IPS-NIHi7 (cell line): Measurements from ENCODE around the gene GYPC.
A peak's percentile ranks its signal among the peaks of the same experiment; 100 is the strongest.
"Not testable (repeated sequence)": the region's sequence is repeated elsewhere in the genome, so short reads cannot be mapped to it uniquely, and the experiment has no call there.

Experiments used
- DNase-seq: peaks from one replicate; pipeline ENCODE4 v3.0.0; 2012; ENCODE audit warnings: mixed read lengths; ENCODE audit errors: extremely low spot score

Gene GYPC

DNA sequence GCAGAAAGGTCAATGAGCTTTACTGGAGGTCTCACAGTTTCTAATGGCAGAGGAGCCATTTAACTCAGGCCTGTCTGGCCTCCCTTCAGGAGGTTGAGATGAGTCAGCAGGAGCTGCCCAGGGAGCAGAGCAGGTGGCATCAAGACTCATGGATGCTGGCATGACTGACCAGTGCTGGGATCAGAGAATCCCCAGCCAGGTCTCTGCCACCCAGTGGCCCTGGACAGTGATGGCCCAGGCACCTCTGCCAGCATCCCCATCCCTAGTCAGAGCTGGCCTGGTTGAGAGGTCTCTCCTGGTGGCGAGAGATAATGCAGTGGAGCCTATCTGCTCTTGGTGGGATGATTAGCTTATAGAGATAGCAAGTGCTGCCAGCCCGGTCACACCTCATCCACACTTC, 43.1 kb downstream of the GYPC start:
- DNase-seq = no peak

DNA sequence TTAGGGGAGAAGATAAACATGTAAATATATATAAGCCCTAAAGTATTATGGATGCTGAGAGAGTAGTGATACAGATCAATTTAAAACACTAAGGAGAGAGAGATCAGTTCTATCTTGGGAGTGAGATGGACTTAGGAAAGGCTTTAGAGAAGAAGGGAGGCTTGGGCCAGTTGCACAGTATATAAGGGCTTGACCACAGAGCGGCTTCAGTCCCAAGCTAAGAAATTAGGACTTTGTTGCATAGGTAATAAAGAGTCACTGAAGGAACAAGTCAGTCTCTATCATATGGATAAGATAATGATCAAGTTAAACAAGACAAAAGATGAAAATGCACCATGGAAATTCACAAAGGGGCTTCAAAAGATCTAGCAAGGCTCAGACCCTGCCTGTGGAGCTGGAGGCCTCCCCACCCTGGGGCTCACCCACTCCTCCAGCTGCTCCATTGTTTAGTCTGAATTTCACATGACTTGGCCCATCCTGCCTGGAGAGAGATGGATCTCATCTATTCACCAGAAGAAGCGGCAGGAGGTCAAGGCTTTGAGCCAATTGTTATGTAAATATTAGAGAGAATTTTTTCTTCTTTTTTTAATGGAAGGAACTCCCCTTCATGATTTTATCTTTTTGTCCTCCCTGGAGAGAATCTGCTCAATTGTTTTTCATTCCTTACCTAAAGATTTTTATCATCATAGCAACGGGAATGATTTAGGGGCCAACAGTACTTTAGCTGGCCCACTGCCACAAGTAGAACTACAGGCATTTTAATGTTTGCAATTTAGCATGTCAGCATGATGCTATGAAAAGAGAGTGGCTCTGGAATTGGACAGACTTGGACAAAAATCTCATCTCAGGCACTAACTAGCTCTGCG, 44.0 kb downstream of the GYPC start:
- no peak for DNase-seq

DNA sequence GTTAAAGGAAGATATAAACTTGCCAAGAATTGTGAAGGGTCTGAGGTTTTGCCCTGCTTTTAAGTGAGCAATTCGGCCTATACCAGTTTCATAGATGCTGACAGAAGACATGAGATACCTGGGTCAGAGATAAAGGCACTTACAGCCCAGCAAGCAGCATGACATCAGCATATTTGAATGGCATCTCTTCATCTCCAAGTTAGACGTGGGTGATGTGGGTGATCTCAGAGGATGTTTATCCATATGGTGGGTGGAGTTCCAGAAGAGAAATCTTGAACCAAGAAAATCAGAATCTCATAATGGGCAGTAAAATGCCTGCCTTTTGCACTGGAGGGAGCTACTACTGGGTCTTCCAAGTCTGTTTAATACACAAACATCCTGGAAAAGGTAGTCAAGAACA, 44.7 kb downstream of the GYPC start:
- DNase-seq = no peak

DNA sequence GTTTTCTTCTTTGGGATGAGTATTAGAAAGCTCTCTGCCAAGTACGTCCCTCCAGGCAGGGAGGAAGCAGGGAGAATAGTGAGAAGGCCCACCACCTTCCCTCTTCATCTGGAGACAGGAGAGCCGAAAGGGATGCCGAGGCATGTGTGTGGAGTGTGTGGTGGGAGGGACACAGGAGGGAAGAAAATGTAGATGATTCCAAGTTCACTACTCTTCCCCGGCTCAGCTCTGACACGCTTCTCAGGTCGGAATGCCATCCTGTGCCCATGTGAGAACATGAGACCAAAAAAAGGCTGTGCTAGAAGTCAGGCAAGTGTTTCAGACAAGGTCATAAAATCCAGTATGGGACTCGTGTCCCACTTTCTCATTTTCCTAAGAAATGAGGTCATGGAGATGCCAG, 47.4 kb downstream of the GYPC start:
- no peak for DNase-seq

DNA sequence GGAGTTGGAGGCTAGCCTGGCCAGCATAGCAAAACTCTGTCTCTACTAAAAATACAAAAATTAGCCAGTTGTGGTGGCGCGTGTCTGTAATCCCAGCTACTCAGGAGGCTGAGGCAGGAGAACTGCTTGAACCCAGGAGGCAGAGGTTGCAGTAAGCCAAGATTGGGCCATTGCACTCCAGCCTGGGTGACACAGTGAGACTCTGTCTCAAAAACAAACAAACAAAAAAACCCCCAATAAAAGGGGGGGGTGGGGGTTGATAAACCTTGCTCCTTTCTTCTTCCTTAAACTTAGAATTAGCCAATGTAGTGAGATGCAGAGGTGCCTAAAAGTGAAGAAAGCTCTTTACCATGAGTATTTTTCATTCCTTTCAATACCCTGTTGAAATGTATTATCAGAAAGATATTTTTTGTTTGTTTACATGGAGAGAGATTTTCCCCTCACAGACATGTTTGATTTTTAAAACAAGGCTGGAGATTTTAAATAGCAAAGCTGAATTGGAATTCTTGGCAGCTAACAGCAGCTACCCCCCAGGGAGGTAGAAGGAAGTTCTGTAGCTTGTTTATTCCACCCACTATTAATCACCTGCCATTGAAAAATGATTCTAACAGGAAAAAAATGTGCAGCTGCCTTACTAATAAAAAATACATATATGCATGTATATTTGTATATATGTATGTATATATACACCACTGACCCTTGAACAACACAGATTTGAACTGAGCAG, 48.6 kb downstream of the GYPC start:
- no peak for DNase-seq

DNA sequence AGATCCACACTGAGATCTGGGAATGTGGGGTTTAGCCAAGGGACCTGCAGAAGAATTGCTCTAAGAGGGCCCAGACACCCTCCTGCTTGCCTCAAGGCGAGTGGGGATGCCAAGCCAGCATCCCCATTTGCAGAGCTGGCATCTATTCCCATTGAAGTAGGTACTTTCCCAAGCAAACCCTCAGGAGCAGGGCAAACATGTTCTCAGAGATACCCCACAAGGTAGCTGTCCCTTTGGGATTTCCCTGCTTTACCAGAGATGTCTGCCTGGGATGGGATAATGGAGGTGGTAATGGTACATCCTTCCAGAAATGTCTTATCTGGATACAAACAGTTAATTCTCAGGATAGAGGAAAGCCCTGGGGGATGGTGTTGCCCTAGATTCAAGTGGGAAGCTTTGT, 51.2 kb downstream of the GYPC start:
- no peak for DNase-seq

DNA sequence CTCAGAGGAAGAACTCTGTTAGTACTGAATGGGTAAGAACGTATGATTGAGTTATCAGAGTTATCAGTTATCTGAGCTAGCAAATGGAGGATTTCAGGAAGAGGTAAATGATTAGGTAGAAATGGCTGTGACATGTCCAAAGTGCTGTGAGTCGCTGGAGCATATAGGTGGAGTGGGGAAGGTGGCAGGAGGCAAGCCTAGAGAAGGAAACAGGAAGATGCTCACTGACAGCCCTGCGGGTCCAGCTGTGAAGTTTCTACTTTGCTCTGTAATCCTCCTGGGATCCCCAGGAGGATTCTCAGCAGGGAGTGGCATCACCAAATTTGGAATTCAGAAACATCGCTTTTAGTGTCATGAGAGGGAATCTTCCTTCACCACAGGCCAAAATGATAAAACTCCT, 52.0 kb downstream of the GYPC start:
- no peak for DNase-seq

DNA sequence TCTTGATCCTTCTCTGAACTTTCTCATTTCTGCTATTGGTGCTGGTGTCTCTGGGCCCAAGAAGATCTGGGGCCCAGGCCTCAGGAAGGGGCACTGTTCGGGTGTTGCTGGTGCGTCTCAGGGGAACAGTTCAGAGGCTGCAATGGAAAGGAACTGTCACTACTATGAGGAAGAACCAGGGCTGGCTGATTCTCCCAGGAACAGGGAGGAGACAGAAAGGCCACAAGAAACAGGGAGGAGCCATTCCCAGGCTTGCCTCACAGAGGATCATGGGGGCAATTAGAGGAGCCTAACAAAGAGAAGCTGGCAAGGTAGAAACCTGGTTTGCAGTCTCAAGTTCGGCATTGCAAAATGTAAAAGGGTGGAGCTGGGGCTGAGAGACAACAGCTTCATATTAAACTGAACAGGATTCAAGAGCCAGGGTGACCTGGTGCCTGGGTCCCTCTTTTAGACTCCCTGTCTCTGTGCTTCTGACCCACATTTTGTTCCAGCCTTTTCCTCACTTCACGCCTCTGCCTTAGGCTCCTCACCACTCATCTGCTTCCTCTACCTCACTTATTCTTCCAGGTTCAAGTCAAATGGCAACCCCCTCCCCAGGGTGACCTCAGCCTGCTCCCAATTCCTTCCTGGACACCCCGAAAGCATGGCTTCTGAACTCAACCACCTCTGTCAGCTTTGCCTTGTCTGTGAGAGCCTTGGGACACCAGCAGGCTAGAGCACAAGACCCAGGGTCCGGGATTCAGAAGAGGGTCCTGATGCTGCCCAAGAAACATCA, 58.4 kb downstream of the GYPC start:
- no peak for DNase-seq

DNA sequence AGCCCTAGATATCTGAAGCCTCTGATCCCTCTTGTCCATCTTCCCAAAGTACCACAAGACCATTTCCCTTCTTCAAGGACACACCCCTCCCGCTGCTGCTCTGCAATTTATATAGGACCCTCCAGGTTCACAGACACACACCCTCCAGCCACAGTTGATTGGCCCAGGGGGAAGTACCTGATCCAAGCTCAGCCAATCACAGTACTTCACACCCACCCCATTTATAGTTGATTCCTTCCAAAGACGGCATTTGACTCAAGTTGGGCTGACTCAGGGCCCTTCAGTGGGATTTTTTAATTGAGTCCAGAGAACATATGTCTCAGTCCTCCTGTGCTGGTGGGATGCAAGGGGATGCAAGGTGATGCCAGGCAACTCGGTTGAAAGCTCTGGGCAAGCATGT, 59.2 kb downstream of the GYPC start:
- DNase-seq = no peak

DNA sequence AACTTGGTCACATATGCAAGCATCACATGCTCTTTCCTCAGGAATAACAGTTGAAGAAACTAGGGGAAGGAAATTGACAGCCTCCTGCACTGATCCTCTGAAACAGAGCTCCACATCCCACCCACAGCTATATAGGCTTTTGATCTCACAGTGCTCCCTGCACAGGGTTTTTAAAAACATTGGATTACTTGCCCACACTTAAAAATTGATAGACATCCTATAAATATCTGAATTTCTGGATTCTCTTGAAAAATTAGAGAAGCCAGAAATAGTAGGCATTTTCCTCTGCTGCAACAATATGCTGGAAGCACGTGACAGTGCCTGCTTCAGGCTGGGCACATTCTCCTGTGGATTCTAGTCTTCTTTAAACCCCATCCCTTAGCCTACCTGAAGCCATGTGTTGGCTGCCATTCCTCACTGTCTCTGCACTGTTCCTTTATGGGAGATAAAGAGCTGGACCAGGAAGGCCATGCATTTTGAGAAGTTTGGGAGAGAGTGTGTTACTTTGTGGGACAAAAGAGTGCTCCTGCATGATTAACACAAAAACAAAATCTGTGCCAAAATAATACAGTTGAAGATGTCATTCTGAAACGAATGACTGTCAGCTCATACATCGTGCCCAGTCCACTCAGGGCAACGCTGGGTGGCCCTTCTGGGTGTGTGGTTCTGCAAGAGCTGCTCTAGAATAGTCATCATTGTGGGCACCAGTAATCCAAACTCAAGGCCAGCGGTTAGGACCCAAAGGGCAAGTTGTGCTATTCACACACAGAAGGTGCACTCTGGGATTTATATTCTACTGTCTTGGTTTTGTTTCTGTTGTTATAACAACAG, 59.8 kb downstream of the GYPC start:
- no peak for DNase-seq

DNA sequence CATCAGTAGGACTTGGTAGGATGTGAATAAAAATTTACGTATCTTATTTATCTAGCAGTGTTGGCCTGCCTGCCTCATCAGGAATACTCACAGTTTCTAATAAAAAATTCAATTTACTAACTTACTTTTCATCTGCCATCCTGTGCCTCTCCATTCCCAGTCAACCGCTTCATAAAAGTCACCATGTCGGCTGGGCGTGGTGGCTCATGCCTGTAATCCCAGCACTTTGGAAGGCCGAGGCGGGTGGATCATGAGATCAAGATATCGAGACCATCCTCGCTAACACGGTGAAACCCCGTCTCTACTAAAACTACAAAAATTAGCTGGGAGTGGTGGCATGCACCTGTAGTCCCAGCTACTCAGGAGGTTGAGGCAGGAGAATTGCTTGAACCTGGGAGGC, 61.3 kb downstream of the GYPC start:
- not testable (repeated sequence) for DNase-seq

DNA sequence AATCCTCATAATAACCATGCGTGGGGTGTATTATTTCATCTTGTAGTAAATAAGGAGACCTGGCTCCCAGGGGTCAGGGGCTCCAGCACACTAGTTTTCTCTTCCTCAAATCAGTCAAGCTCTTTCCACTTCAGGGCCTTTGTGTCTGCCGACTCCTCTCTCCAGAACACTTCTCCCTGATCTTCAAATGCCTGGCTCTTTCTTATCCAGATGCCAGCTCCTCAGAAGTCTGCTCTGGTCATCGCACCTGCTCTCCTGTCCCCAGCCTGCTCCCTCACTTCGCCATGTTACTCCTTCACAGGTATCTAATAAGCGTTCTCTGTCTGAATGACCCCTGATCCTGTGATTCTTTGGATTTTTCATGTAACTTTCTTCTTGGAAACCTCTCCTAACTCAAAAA, 62.0 kb downstream of the GYPC start:
- DNase-seq = no peak

DNA sequence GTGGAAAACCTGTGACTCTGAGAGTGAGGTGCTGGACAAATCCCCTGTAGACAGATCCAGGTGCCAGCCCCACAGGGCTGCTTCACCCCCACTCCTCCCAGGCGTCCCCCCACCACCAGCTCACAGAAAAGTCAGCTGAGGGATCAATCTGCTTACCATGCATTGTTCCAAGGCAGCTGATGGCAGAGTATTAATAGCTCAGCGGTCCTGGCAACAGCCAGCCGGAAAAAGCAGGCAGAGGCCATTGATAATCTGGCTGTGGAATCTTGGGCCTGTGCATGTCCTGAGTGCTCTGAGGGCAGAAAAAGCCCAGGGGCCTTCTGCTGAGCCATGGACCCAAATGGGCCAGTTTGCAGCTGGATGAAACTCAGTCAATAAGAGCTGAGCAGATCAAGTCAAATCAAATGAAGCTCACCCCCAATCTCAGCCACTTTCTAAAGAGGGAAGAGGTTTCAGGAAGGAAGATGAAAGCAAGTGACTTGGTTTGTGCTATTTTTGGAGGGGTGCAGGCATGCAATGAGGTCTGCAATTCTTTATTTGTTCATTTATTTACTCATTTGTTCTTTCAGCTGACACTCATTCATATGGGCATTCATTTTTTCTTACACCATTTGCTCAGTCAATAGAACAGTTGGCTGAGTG, 63.4 kb downstream of the GYPC start:
- DNase-seq = no peak

DNA sequence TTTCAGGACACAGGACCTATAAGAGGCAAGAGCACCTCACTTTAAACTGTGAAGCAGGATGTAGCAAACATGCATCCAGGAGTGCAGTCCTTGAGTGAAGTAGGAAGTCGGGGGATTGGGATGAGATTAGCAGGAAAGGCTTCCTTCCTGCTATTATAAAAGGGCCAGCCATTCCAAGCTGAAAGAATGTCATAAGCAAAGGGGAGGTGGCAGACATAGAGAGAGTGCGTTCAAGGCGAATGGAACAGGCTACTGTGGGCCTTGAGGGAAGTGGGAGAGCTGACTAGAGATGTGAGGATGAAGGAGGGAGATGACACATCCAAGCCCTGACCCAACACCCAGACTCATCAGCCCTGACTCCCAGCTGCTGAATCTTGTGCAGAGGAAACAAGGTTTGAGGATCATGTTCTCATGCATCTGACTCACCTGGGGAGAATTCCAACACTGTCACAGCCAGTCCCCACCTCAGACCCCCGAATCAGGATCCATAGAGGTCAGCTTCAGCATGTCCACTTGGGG, 63.9 kb downstream of the GYPC start:
- DNase-seq = no peak

DNA sequence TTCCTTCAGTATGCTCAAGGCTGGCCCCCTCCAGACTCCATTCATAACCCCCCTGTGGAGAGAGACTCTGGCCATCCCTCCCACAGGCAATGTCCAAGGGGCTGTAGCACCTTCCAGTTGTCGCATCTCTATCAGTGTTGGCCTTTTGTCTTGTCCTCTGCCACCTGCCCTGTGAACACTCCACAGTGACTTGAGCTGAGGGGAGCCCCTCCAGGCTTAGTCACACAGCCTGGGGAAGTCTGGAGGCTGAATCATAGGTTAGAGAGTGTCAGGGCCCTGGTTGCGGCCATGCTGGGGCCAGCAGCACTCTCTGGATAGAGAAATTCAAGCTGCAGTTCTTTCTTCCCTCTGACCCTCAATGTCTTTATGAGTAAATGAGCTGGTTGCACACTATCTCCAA, 64.7 kb downstream of the GYPC start:
- no peak for DNase-seq

DNA sequence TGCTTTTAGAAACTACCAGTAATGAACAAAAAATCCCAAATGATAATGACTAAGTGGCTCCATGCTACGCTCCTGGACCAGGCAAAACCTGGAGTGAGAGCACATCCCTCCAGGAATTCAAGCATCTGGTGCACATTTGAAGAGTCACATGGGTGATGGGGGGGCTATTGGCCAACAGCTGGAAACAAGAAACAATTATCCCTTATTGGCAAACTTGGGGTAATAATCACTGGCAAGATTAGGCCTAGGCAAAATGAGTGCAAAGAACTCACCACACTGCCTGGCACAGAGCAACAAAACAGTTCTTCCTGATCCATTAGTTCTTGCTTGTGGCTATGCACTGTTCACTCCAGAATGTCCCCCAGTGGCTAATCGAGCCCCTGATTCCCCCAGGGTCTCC, 66.1 kb downstream of the GYPC start:
- peak; percentile 4 for DNase-seq

DNA sequence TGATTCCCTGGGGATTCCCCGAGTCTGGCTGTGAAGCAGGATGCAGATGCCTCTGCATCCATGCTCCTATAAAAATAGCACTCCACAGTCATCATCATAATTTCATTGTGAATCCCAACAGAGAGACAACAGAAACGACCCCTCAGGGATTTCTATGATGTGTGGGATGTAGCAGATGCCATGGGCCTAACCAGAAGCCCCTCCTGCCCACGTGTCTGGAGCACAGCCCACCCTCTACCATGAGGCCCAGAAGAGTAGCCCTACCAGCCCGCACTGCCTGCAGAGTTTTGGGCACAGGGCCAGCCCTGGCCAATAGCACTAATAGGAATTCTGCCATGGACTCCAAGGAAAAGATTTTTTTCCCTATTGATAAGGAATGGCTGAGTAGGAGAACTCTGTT, 66.6 kb downstream of the GYPC start:
- DNase-seq = peak; percentile 4

DNA sequence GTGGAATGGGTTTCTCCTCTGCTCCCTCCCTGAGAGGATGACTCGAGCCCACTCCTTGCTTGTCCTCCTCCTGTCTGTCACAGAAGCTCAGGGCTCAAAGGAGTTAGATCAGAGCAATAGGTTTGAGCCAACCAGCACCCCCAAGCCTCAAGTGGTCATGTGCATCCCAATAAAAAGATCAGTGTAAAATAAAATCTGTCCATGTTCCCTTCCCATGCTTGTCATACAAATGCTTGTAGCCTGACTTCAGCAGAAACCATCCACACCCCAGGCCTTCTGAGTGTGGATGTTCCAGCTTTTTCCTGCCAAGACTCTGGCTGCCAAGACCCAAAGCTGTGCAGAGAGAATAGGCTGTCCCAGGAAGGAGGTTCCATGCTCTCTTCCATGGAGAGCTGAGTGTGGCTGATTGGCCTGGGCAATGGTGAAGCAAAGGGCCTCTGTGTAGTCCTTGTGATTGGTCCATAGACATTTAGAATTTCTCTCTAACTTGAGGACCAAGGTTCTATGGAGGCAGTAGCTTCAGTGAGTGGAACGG, 67.4 kb downstream of the GYPC start:
- DNase-seq = peak; percentile 6

DNA sequence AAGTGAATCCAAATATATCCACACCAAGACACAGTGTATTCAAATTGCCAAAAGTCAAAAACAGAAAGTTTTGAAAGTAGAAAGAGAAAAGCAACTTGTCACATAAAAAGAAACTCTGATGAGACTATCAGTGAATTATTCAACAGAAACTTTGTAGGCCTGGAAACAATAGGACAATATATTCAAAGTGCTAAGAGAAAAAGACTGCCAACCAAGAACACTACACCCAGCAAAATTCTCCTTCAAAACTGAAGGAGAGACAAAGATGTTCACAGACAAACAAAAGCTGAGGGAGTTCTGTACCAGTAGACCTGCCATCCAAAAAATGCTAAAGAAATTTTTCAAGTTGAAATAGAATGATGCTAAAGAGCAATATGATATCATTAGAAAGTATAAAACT, 69.6 kb downstream of the GYPC start:
- no peak for DNase-seq

DNA sequence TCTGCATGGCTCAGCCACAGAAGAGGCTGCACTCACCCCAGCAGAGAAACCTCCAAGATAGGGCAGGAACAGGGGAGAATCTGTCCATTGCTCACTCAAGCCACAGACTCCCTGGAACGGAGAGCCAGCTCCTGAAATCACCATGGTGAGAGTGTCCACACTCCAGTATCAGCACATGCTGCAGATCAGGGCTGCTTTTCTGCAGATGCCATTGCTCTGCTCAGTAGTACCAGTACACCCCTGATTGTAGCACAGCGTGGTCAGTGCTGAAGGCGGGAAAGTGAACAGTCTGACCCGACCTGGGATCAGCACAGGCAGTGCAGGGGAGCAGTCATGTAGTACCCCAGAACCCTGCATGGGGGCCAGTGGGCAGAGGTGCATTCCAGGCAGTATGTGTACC, 73.9 kb downstream of the GYPC start:
- no peak for DNase-seq

DNA sequence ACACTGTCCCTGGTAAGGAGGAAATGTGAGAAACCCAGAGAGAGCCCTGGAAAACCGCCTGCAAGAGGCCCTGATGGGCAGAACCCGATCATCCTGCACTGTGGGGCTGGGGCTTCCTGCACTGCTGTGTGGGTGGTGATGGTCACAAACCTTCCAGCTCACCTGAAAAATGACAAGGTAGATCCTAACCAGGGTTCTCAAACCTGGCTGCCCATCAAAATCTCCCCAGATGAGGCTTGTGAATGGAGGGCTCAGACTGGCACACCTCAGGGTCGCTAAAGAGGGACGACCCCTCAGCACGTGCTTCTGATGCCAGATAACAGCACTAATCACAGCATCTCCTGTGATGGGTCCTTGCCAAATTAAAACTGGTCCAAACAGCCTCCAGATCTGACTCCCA, 74.7 kb downstream of the GYPC start:
- DNase-seq = no peak
